ENCODE data around the gene CAPNS2.
"Not testable (repeated sequence)": the region's sequence is repeated elsewhere in the genome, so short reads cannot be mapped to it uniquely, and the experiment has no call there.

The CAPNS2 gene

GRCh38 chr16:55567382-55567781 lies 898 bp downstream of the CAPNS2 start:
- no peak for DNase-seq (ENCODE audit: low read depth in 1 of 2, low spot score in 1 of 2)

- DNase-seq (ENCODE audit: low read depth in 1 of 2, low spot score in 1 of 2), result no peak
These were observed 1.7 kb downstream of the CAPNS2 start for GRCh38 chr16:55568207-55568606.

GRCh38 chr16:55569025-55569424 lies 2.5 kb downstream of the CAPNS2 start:
- no peak for DNase-seq (ENCODE audit: low read depth in 1 of 2, low spot score in 1 of 2)

GRCh38 chr16:55570159-55570558 lies 3.7 kb downstream of the CAPNS2 start:
- DNase-seq (ENCODE audit: low read depth in 1 of 2, low spot score in 1 of 2), result no peak

GRCh38 chr16:55571191-55571897 lies 4.9 kb downstream of the CAPNS2 start:
- no peak for DNase-seq (ENCODE audit: low read depth in 1 of 2, low spot score in 1 of 2)

- no peak for DNase-seq (ENCODE audit: low read depth in 1 of 2, low spot score in 1 of 2)
These were observed 6.0 kb downstream of the CAPNS2 start for GRCh38 chr16:55572439-55572838.

GRCh38 chr16:55574811-55575210 lies 8.3 kb downstream of the CAPNS2 start:
- no peak for DNase-seq (ENCODE audit: low read depth in 1 of 2, low spot score in 1 of 2)

- no peak for DNase-seq (ENCODE audit: low read depth in 1 of 2, low spot score in 1 of 2)
These were observed 9.0 kb downstream of the CAPNS2 start for GRCh38 chr16:55575496-55575895.

GRCh38 chr16:55576384-55576783 lies 9.9 kb downstream of the CAPNS2 start:
- no peak for DNase-seq (ENCODE audit: low read depth in 1 of 2, low spot score in 1 of 2)

GRCh38 chr16:55577887-55578286 lies 11.4 kb downstream of the CAPNS2 start:
- DNase-seq (ENCODE audit: low read depth in 1 of 2, low spot score in 1 of 2), result no peak

- no peak for DNase-seq (ENCODE audit: low read depth in 1 of 2, low spot score in 1 of 2)
These were observed 19.1 kb downstream of the CAPNS2 start for GRCh38 chr16:55585631-55586030.

GRCh38 chr16:55588799-55589198 lies 22.3 kb downstream of the CAPNS2 start:
- no peak for DNase-seq (ENCODE audit: low read depth in 1 of 2, low spot score in 1 of 2)

- no peak for DNase-seq (ENCODE audit: low read depth in 1 of 2, low spot score in 1 of 2)
These were observed 25.8 kb downstream of the CAPNS2 start for GRCh38 chr16:55592306-55592705.

- no peak for DNase-seq (ENCODE audit: low read depth in 1 of 2, low spot score in 1 of 2)
These were observed 31.4 kb downstream of the CAPNS2 start for GRCh38 chr16:55597928-55598327.

- no peak for DNase-seq (ENCODE audit: low read depth in 1 of 2, low spot score in 1 of 2)
These were observed 39.4 kb downstream of the CAPNS2 start for GRCh38 chr16:55605754-55606336.

GRCh38 chr16:55613613-55614335 lies 47.3 kb downstream of the CAPNS2 start:
- no peak for DNase-seq (ENCODE audit: low read depth in 1 of 2, low spot score in 1 of 2)

- DNase-seq (ENCODE audit: low read depth in 1 of 2, low spot score in 1 of 2), result no peak
These were observed 48.6 kb downstream of the CAPNS2 start for GRCh38 chr16:55615071-55615470.

GRCh38 chr16:55615670-55616069 lies 49.2 kb downstream of the CAPNS2 start:
- not testable (repeated sequence) for DNase-seq (ENCODE audit: low read depth in 1 of 2, low spot score in 1 of 2)

All from activated CD4-positive, alpha-beta T cell treated with anti-CD3 and anti-CD28 coated beads, Interleukin-2, amount 50 U/mL, for 24 hours (primary cell).